WTC11 (cell line): ENCODE results near the gene TBCE. TPM values are rescaled to one million over a fixed set of nuclear protein-coding genes. Genes with fewer than 3 reads are reported as not detected.

Experiments
- ATAC-seq: fragments of 200-7000 bp; cut with Tn5 transposase; 2 replicates; pipeline ENCODE4 v1.10.0; 2021; ENCODE audit warnings: mild to moderate bottlenecking, moderate library complexity
- CTCF ChIA-PET: fragments of 300-600 bp; sonication (Branson Sonifier 250); formaldehyde crosslinking; loops from one replicate; lab custom pipeline; 2021; ENCODE audit warnings: antibody characterized with exemption; lab: Charles Lee
- POLR2A ChIA-PET: fragments of 350-600 bp; sonication (Branson Sonifier 250); formaldehyde crosslinking; loops from one replicate; lab custom pipeline; 2021; ENCODE audit warnings: antibody characterized with exemption; lab: Charles Lee
- DNase-seq: peaks from one replicate; pipeline ENCODE4 v3.0.0; 2021; ENCODE audit warnings: low spot score
- H3K27ac Mint-ChIP-seq: 2 replicates; pipeline ENCODE4 v1.8.0; 2021; ENCODE audit warnings: mixed read lengths
- H3K27me3 Mint-ChIP-seq: 2 replicates; pipeline ENCODE4 v1.8.0; 2021; ENCODE audit warnings: low read depth, mild to moderate bottlenecking, moderate library complexity, mixed read lengths
- H3K36me3 Mint-ChIP-seq: 2 replicates; pipeline ENCODE4 v1.8.0; 2021; ENCODE audit warnings: mixed read lengths
- H3K4me1 Mint-ChIP-seq: 2 replicates; pipeline ENCODE4 v1.8.0; 2022; ENCODE audit warnings: mixed read lengths
- H3K4me3 Mint-ChIP-seq: 2 replicates; pipeline ENCODE4 v1.8.0; 2021; ENCODE audit warnings: mild to moderate bottlenecking, moderate library complexity, mixed read lengths
- H3K9me3 Mint-ChIP-seq: 2 replicates; pipeline ENCODE4 v1.8.0; 2021; ENCODE audit warnings: mixed read lengths
- CBFB ChIP-seq: sonication (generic); formaldehyde crosslinking; IDR thresholded peaks from 2 replicates; pipeline ENCODE4 v1.8.1; 2022; ENCODE audit warnings: mild to moderate bottlenecking, low read depth, missing genetic modification reagents
- FOXP4 ChIP-seq: sonication (generic); formaldehyde crosslinking; IDR thresholded peaks from 2 replicates; pipeline ENCODE4 v1.8.0; 2022; ENCODE audit warnings: mild to moderate bottlenecking, missing genetic modification reagents
- HMGA2 ChIP-seq: fragments of 250-450 bp; sonication (Bioruptor Pico); IDR thresholded peaks from 2 replicates; pipeline ENCODE4 v1.4.0; 2021; ENCODE audit warnings: mild to moderate bottlenecking, moderate library complexity
- IRF2 ChIP-seq: sonication (generic); formaldehyde crosslinking; IDR thresholded peaks from 2 replicates; pipeline ENCODE4 v1.8.0; 2022; ENCODE audit warnings: low read depth, missing genetic modification reagents, borderline replicate concordance
- JUN ChIP-seq: sonication (generic); formaldehyde crosslinking; IDR thresholded peaks from 2 replicates; pipeline ENCODE4 v1.8.0; 2023; ENCODE audit warnings: mild to moderate bottlenecking, missing genetic modification reagents
- KAT7 ChIP-seq: sonication (generic); formaldehyde crosslinking; IDR thresholded peaks from 2 replicates; pipeline ENCODE4 v1.8.1; 2023; ENCODE audit warnings: missing genetic modification reagents, mild to moderate bottlenecking, borderline replicate concordance
- MYBL2 ChIP-seq: sonication (generic); formaldehyde crosslinking; IDR thresholded peaks from 2 replicates; pipeline ENCODE4 v1.8.1; 2023; ENCODE audit warnings: mild to moderate bottlenecking, moderate library complexity, missing genetic modification reagents
- NFATC4 ChIP-seq: fragments of 250-450 bp; sonication (Bioruptor Pico); IDR thresholded peaks from 2 replicates; pipeline ENCODE4 v1.9.0; 2021; ENCODE audit warnings: mild to moderate bottlenecking
- NFE2L1 ChIP-seq: sonication (generic); formaldehyde crosslinking; IDR thresholded peaks from 2 replicates; pipeline ENCODE4 v1.8.1; 2023; ENCODE audit warnings: missing genetic modification reagents
- NFYB ChIP-seq: sonication (generic); formaldehyde crosslinking; conservative IDR thresholded peaks from 2 replicates; pipeline ENCODE4 v1.8.0; 2022; ENCODE audit warnings: low read depth, missing genetic modification reagents
- PRRX2 ChIP-seq: fragments of 250-450 bp; sonication (Bioruptor Pico); IDR thresholded peaks from 2 replicates; pipeline ENCODE4 v1.8.0; 2021; ENCODE audit warnings: mild to moderate bottlenecking
- RELA ChIP-seq: sonication (generic); formaldehyde crosslinking; IDR thresholded peaks from 2 replicates; pipeline ENCODE4 v1.8.1; 2022; ENCODE audit warnings: missing genetic modification reagents, mild to moderate bottlenecking, borderline replicate concordance
- RORB ChIP-seq: fragments of 250-450 bp; sonication (Bioruptor Pico); IDR thresholded peaks from 2 replicates; pipeline ENCODE4 v1.9.0; 2021; ENCODE audit warnings: mild to moderate bottlenecking
- SP1 ChIP-seq: sonication (generic); formaldehyde crosslinking; conservative IDR thresholded peaks from 2 replicates; pipeline ENCODE4 v1.8.1; 2022; ENCODE audit warnings: missing genetic modification reagents
- TCF7 ChIP-seq: sonication (generic); formaldehyde crosslinking; IDR thresholded peaks from 2 replicates; pipeline ENCODE4 v1.8.0; 2022; ENCODE audit warnings: mild to moderate bottlenecking, low read depth, missing genetic modification reagents, moderate library complexity
- TEAD1 ChIP-seq: sonication (generic); formaldehyde crosslinking; IDR thresholded peaks from 2 replicates; pipeline ENCODE4 v1.8.0; 2022; ENCODE audit warnings: mild to moderate bottlenecking, missing genetic modification reagents
- ZBTB43 ChIP-seq: sonication (generic); formaldehyde crosslinking; IDR thresholded peaks from 2 replicates; pipeline ENCODE4 v1.8.1; 2023; ENCODE audit warnings: mild to moderate bottlenecking, missing genetic modification reagents
- ZNF263 ChIP-seq: sonication (generic); formaldehyde crosslinking; IDR thresholded peaks from 2 replicates; pipeline ENCODE4 v1.8.1; 2022; ENCODE audit warnings: low read depth, mild to moderate bottlenecking, moderate library complexity, missing genetic modification reagents
- ZNF423 ChIP-seq: fragments of 250-450 bp; sonication (Bioruptor Pico); IDR thresholded peaks from 2 replicates; pipeline ENCODE4 v2.1.2; 2022; ENCODE audit warnings: mild to moderate bottlenecking, moderate library complexity
- total RNA-seq: library from RNA; stranded (reverse); gene quantifications from 3 replicates; pipeline ENCODE4 v1.2.3, GENCODE V29; 2021
- TF ChIP-seq, protein P1 (sequence below): sonication (generic); formaldehyde crosslinking; IDR thresholded peaks from 2 replicates; pipeline ENCODE4 v1.8.1; 2022; ENCODE audit warnings: mild to moderate bottlenecking, missing genetic modification reagents, moderate library complexity, borderline replicate concordance
- TF ChIP-seq, protein P2 (sequence below): fragments of 200-600 bp; IDR thresholded peaks from 2 replicates; pipeline ENCODE4 v1.8.0; 2022; ENCODE audit warnings: antibody characterized with exemption
- TF ChIP-seq, protein P3 (sequence below): fragments of 250-450 bp; sonication (Bioruptor Pico); conservative IDR thresholded peaks from 2 replicates; pipeline ENCODE4 v1.9.0; 2021; ENCODE audit warnings: mild to moderate bottlenecking
- TF ChIP-seq, protein P4 (sequence below): sonication (generic); formaldehyde crosslinking; IDR thresholded peaks from 2 replicates; pipeline ENCODE4 v1.8.1; 2023; ENCODE audit warnings: mild to moderate bottlenecking, missing genetic modification reagents, moderate library complexity

The TBCE gene
- total RNA-seq, 1 experiment from 2014 or later, result 34.8 TPM

DNA sequence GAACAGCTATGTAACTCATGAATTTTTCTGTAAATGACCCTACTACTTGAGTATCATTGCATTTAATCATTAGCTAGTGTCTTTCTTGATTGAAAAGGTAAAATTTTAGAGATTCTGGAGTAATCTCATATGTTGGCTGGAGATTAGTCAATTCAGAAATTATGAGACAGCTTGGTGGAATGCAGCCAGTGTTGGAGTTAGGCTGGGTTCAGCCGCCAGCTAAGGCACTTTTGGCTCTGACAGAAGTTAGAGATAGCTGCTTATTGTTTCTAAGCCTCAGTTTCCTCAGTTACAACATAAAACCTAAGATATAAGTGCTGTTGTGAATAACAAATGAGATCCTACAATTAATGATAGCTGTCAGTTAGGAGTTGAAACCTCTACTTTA, 49.4 kb downstream of the TBCE start (continued):
- TF ChIP-seq IRF2 (CRISPR knock-in tag) (no peak), CBFB (no peak)

GRCh38 chr1:235417086-235417697, 50.0 kb downstream of the TBCE start:
- POLR2A ChIA-PET, result no interaction called here

DNA sequence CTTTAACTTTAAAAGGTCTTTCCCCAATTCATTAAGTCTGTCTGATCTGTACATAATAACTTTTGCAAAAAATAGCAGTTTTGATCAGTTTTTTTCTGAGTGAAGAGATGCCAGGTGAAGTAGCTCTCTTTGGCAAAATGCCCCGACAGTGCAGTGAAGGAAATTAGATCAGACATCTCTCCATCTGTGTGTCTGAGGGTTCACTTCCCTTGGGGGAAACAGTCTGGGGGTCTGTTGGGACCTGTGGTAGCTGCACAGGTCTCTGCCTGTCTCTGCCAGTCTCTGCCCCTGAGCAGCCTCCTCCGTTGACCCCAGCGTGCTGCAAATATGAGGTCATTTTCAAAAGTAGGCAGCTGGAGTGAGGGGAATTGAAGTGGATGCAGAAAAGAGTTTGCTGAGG, 54.5 kb downstream of the TBCE start:
- peaks cover 3% of the 10 kb centered on the region; the same call in 1 of the 2 replicates for H3K36me3 Mint-ChIP-seq
- H3K27ac Mint-ChIP-seq, result peak overlapping the region; percentile 12; the same call in 1 of the 2 replicates
- ChIA-PET POLR2A (no interaction called here), CTCF (no interaction called here)
- TF ChIP-seq, protein P1, sequence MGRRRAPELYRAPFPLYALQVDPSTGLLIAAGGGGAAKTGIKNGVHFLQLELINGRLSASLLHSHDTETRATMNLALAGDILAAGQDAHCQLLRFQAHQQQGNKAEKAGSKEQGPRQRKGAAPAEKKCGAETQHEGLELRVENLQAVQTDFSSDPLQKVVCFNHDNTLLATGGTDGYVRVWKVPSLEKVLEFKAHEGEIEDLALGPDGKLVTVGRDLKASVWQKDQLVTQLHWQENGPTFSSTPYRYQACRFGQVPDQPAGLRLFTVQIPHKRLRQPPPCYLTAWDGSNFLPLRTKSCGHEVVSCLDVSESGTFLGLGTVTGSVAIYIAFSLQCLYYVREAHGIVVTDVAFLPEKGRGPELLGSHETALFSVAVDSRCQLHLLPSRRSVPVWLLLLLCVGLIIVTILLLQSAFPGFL, result no peak
- TF ChIP-seq CBFB (no peak), SP1 (no peak), NFYB (CRISPR knock-in tag) (no peak), NFE2L1 (CRISPR knock-in tag) (no peak), TCF7 (no peak)
- DNase-seq (no peak), ATAC-seq (no peak)
- H3K4me3 Mint-ChIP-seq, result no peak overlapping the region
- peaks cover 10% of the 10 kb centered on the region for H3K4me1 Mint-ChIP-seq
- H3K9me3 Mint-ChIP-seq, result no peaks in the 10 kb centered on the region
- no peaks in the 10 kb centered on the region for H3K27me3 Mint-ChIP-seq

More at GRCh38 chr1:235417086-235417697, 50.0 kb downstream of the TBCE start:
- peaks cover 11% of the 10 kb centered on the region for H3K36me3 Mint-ChIP-seq
- H3K27me3 Mint-ChIP-seq, result no peaks in the 10 kb centered on the region
- H3K4me3 Mint-ChIP-seq, result no peak overlapping the region
- ATAC-seq, result peak; percentile 67
- 0 out of 2 replicates have a peak, but pooled peaks cover 3% of the 10 kb centered on the region for H3K9me3 Mint-ChIP-seq
- no peak for TF ChIP-seq NFYB (CRISPR knock-in tag)
- no peak for TF ChIP-seq NFATC4 (CRISPR knock-in tag)
- TF ChIP-seq, protein P2, sequence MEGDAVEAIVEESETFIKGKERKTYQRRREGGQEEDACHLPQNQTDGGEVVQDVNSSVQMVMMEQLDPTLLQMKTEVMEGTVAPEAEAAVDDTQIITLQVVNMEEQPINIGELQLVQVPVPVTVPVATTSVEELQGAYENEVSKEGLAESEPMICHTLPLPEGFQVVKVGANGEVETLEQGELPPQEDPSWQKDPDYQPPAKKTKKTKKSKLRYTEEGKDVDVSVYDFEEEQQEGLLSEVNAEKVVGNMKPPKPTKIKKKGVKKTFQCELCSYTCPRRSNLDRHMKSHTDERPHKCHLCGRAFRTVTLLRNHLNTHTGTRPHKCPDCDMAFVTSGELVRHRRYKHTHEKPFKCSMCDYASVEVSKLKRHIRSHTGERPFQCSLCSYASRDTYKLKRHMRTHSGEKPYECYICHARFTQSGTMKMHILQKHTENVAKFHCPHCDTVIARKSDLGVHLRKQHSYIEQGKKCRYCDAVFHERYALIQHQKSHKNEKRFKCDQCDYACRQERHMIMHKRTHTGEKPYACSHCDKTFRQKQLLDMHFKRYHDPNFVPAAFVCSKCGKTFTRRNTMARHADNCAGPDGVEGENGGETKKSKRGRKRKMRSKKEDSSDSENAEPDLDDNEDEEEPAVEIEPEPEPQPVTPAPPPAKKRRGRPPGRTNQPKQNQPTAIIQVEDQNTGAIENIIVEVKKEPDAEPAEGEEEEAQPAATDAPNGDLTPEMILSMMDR, result peak; percentile 82
- no peak for TF ChIP-seq ZNF423
- no peak for TF ChIP-seq ZNF263
- no peak for TF ChIP-seq PRRX2 (CRISPR knock-in tag)
- TF ChIP-seq FOXP4 (CRISPR knock-in tag), result no peak
- TF ChIP-seq MYBL2 (CRISPR knock-in tag), result no peak
- DNase-seq, result peak; percentile 69
- CTCF ChIA-PET, result interaction anchor here (0.6 to 2.9 kb wide), 29 partner anchors 9 to 324 kb away, joined by 3 to 16 read pairs (median 3); partner anchors contain the start of genes ARID4B, B3GALNT2, GGPS1 and RBM34
- H3K27ac Mint-ChIP-seq, result peak overlapping the region; percentile 32; the same call in 1 of the 2 replicates
- H3K4me1 Mint-ChIP-seq, result no peaks in the 10 kb centered on the region

GRCh38 chr1:235423214-235423652, 56.0 kb downstream of the TBCE start:
- Mint-ChIP-seq H3K27ac (peak overlapping the region; percentile 37), H3K4me1 (peaks cover 10% of the 10 kb centered on the region), H3K36me3 (peaks cover under 1% of the 10 kb centered on the region), H3K9me3 (no peaks in the 10 kb centered on the region), H3K4me3 (no peak overlapping the region), H3K27me3 (no peaks in the 10 kb centered on the region)
- CTCF ChIA-PET, result interaction anchor here (0.7 to 2.3 kb wide), 4 partner anchors 8 to 318 kb away, joined by 3 to 8 read pairs (median 5); partner anchors contain the start of gene B3GALNT2
- POLR2A ChIA-PET, result no interaction called here
- DNase-seq (no peak), ATAC-seq (peak; percentile 78)
- TF ChIP-seq ZBTB43 (no peak), JUN (CRISPR knock-in tag) (no peak), TEAD1 (CRISPR knock-in tag) (no peak), HMGA2 (no peak), IRF2 (CRISPR knock-in tag) (no peak), KAT7 (CRISPR knock-in tag) (no peak), RELA (CRISPR knock-in tag) (no peak), RORB (no peak)
- TF ChIP-seq, protein P3, sequence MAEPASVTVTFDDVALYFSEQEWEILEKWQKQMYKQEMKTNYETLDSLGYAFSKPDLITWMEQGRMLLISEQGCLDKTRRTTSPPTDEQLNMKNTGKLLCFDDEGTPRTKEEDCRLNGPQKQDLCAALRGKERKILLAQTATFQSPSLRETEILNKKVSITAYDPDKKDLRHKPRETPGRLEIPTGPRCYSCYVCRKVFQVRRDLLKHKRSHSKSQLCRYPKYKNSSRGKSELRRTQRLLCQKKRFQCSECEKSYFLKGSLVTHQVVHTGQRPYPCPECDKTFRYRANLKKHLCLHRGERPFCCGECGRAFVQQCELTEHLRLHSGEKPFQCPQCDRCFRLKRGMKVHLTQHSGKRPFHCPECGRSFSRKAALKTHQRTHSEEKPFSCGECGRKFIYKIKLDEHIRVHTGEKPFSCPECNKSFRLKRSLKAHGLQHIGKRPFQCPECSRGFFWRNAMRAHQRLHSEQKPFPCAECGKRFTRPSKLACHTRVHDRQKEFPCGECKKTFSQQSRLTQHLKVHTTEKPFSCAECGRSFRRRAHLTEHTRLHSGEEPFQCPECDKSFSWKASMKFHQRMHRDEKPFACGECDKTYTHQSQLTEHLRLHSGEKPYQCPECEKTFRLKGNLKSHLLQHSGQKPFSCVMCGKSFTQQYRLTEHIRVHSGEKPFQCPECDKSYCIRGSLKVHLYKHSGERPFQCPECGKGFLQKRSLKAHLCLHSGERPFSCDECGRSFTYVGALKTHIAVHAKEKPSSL, result no peak
- TF ChIP-seq, protein P4, sequence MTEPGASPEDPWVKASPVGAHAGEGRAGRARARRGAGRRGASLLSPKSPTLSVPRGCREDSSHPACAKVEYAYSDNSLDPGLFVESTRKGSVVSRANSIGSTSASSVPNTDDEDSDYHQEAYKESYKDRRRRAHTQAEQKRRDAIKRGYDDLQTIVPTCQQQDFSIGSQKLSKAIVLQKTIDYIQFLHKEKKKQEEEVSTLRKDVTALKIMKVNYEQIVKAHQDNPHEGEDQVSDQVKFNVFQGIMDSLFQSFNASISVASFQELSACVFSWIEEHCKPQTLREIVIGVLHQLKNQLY (CRISPR knock-in tag), result no peak
